Left lung (tissue), 10 donors: ENCODE results near the gene SERPINA1. TPM values are rescaled to one million over a fixed set of nuclear protein-coding genes. Genes with fewer than 3 reads are reported as not detected.
A peak's percentile ranks its signal among the peaks of the same experiment; 100 is the strongest.
"Not testable (repeated sequence)": the region's sequence is repeated elsewhere in the genome, so short reads cannot be mapped to it uniquely, and the experiment has no call there.

Experiments used
- ATAC-seq: fragments of 200-7000 bp; cut with Tn5 transposase; one replicate; pipeline ENCODE4 v1.9.1; 2020; ENCODE audit warnings: moderate library complexity
- DNase-seq, 4 donors: peaks; one replicate each; pipeline ENCODE4 v3.0.0-alpha.2; 2013 to 2020
- H3K27ac ChIP-seq, 2 donors: fragments of 200-600 bp; sonication (generic) in 1 of 2; one replicate each; pipeline versions ENCODE4 v1.5.0 to v1.8.0; 2020 to 2021
- H3K27me3 ChIP-seq, 2 donors: fragments of 200-600 bp; sonication (generic) in 1 of 2; one replicate each; pipeline versions ENCODE4 v1.5.0 to v1.8.0; 2020 to 2021
- H3K36me3 ChIP-seq, 2 donors: fragments of 200-600 bp; sonication (generic) in 1 of 2; one replicate each; pipeline versions ENCODE4 v1.5.0 to v1.8.0; 2020 to 2021
- H3K4me1 ChIP-seq, 2 donors: fragments of 200-600 bp; one replicate each; pipeline ENCODE4 v1.8.0; 2021
- H3K4me3 ChIP-seq, 2 donors: fragments of 200-600 bp; sonication (generic) in 1 of 2; one replicate each; pipeline versions ENCODE4 v1.5.0 to v1.8.0; 2020 to 2021; ENCODE audit warnings: mild to moderate bottlenecking in 1 of 2
- H3K9me3 ChIP-seq, 2 donors: fragments of 200-600 bp; sonication (generic) in 1 of 2; one replicate each; pipeline versions ENCODE4 v1.5.0 to v1.8.0; 2020 to 2021
- CTCF ChIP-seq, 2 donors: fragments of 200-600 bp; sonication (generic) in 1 of 2; IDR thresholded peaks; one replicate each; pipeline versions ENCODE4 v1.5.0 to v1.8.0; 2021; ENCODE audit warnings: antibody characterized with exemption in 2 of 2
- intact Hi-C, 2 donors: fragments of 100-400 bp; cut with DNase I; formaldehyde crosslinking; loops; one replicate each; pipeline versions ENCODE4 v1.11.2 to v1.14.2; 2022
- polyA plus RNA-seq, 6 donors: library from polyadenylated mRNA; unstranded; fragments of 120-200 nt; gene quantifications; one replicate each; pipeline ENCODE4 v1.2.1, GENCODE V29; 2013; ENCODE audit not compliant: insufficient read length in 6 of 6
- total RNA-seq, 2 donors: library from RNA; stranded (reverse); fragmentation: NEBNext Ultra II Directional; extraction: Animal tissue kit (Norgen Biotek cat#: 25700); gene quantifications; one replicate each; pipeline ENCODE4 v1.2.1, GENCODE V29; 2021
- donor health status: DM: no; HTN: yes; CAD: no.
- donor health status: DM: no; HTN: no; CAD: no.

SERPINA1 gene
- total and polyA plus RNA-seq, 8 donors: 5.1 to 1,514 (median 8.5) TPM

DNA sequence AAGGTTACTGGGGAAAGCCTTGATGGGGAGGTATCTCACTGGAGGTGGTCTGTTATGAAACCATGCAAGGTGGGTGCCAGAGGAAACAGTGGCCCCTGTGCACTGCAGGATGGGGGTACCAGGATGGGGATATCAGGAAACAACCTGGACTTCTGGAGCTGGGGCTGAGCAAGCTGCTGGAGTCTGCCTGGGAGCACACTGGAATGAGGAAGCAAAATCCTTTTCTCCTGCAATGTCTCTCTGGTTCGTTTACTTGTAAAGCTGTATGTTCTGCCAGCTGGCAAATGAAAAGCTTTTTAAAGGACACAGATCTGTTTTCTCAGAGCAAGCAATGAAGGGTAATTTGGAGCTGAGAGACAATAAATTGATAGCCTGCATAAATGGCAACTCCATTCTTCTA is 23.2 kb upstream of the SERPINA1 start:
- Histone ChIP-seq H3K9me3 (no peaks in the 10 kb centered on the region), H3K4me3 (no peak overlapping the region), H3K36me3 (no peaks in the 10 kb centered on the region), H3K27me3 (no peaks in the 10 kb centered on the region), H3K4me1 (peaks cover 0 to 21% of the 10 kb centered on the region in 2 donors), H3K27ac (no peak overlapping the region)
- no peak for DNase-seq
- intact Hi-C loops: no loop called here
- peak; percentile 71 for ATAC-seq
- TF ChIP-seq CTCF (IDR thresholded peaks at IDR 0.05): no peak

DNA sequence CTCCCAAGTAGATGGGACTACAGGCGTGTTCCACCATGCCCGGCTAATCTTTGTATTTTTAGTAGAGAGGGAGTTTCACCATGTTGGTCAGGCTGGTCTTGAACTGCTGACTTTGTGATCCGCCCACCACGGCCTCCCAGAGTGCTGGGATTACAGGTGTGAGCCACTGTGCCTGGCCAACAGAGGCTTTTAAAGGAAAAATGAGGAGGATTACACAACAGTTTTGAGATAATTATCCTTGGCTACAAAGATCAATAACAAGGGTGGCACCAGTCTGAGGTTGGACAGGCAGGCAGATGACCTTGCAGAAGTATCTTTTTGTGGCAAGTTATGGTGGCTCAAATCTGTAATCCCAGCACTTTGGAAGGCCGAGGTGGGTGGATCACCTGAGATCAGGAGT is 21.0 kb upstream of the SERPINA1 start:
- DNase-seq, ATAC-seq, H3K27me3 ChIP-seq, H3K27ac ChIP-seq, H3K4me3 ChIP-seq, H3K9me3 ChIP-seq, H3K36me3 ChIP-seq, intact Hi-C loops: not testable (repeated sequence)
- H3K4me1 ChIP-seq: peaks cover 0 to 21% of the 10 kb centered on the region in 2 donors

DNA sequence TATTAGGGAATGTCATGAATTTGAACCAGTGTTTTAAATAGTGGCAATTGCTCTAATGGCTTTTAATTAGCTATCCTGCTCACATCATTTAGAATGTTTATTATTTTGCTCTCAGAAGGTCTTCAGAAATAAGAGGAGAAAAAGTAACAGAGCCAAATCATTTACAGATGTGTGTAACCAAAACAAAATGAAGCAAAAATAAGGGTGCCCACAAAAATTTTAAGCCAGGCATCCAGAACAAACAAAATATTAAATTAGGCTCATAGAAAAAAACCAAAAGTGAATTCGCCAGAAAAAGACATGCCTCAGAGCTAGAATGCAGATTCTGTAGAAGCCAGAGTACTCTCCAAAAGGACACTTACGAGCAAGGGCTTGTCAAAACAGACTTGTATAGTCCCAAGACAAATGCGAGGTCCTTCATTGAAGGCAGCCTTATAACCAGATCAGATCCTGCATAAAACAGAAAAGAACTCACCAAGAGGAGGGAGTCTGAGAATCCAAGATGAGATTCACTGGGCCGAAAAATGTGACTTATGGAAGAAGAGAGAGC is 20.2 kb upstream of the SERPINA1 start:
- Histone ChIP-seq H3K4me3 (no peak overlapping the region), H3K36me3 (no peaks in the 10 kb centered on the region), H3K4me1 (peaks cover 0 to 21% of the 10 kb centered on the region in 2 donors), H3K27ac (no peak overlapping the region), H3K27me3 (no peaks in the 10 kb centered on the region), H3K9me3 (no peaks in the 10 kb centered on the region)
- intact Hi-C loops: no loop called here
- no peak for TF ChIP-seq CTCF (IDR thresholded peaks at IDR 0.05)
- no peak for ATAC-seq
- DNase-seq: no peak

DNA sequence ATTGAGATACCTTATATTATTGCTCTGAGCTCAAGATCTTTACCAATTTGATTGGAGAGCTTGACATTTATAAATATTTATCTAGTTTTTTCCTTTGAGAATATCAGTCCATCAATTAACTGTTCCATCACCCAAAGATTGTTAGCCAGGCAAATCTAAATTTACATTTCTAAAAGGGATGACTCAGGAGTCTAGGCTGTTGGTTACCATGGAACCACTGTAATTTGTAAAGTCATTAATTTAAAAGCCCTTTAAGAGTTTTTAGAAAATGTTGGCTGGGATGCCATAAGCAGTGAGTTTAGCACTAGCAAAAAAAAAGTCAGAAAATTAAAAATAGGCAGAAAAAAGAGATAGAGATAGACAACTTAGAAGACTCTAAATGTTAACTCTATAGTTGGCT is 19.5 kb upstream of the SERPINA1 start:
- ATAC-seq (no peak), DNase-seq (no peak)
- H3K4me1 ChIP-seq: peaks cover 0 to 21% of the 10 kb centered on the region in 2 donors
- intact Hi-C loops: no loop called here
- H3K27ac ChIP-seq: no peak overlapping the region
- no peaks in the 10 kb centered on the region for H3K27me3 ChIP-seq
- no peaks in the 10 kb centered on the region for H3K9me3 ChIP-seq
- no peak overlapping the region for H3K4me3 ChIP-seq
- H3K36me3 ChIP-seq: no peaks in the 10 kb centered on the region
- TF ChIP-seq CTCF (IDR thresholded peaks at IDR 0.05): no peak

DNA sequence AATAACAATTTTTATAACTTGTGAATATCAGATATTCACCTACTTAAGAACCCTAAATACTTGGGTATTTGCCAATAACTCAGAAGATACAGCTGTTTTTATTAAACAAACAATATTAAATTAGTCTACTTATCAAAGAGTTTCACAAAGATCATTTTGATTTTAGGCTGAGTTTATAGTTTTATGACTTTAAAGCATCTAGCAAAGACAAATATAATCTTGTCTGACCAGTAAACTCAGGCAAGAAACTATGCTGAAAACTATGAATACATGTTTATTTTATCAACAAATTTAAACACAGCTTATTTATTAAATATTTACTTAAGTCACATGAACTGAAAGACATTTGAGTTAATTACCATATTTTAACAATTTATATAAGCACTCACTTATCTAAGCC is 18.5 kb upstream of the SERPINA1 start:
- TF ChIP-seq CTCF (IDR thresholded peaks at IDR 0.05): no peak
- Histone ChIP-seq H3K27ac (no peak overlapping the region), H3K36me3 (no peaks in the 10 kb centered on the region), H3K4me3 (no peak overlapping the region), H3K27me3 (no peaks in the 10 kb centered on the region), H3K9me3 (no peaks in the 10 kb centered on the region), H3K4me1 (peaks cover 0 to 12% of the 10 kb centered on the region in 2 donors)
- ATAC-seq (no peak), DNase-seq (no peak)
- intact Hi-C loops: no loop called here

- no peak overlapping the region for H3K4me3 ChIP-seq
- TF ChIP-seq CTCF (IDR thresholded peaks at IDR 0.05): no peak
- DNase-seq: no peak
These were observed 17.1 kb upstream of the SERPINA1 start for GRCh38 chr14:94405486-94405885.

More at GRCh38 chr14:94405486-94405885, 17.1 kb upstream of the SERPINA1 start:
- H3K36me3 ChIP-seq: no peaks in the 10 kb centered on the region
- peaks cover 0 to 4% of the 10 kb centered on the region in 2 donors for H3K4me1 ChIP-seq
- intact Hi-C loops: no loop called here
- H3K9me3 ChIP-seq: no peaks in the 10 kb centered on the region
- peak; percentile 21 for ATAC-seq
- H3K27ac ChIP-seq: no peak overlapping the region
- no peaks in the 10 kb centered on the region for H3K27me3 ChIP-seq
